Kidney (tissue), 14 donors: ENCODE data around the gene CXCL13. TPM values are rescaled to one million over a fixed set of nuclear protein-coding genes. Genes with fewer than 3 reads are reported as not detected.
"Not testable (repeated sequence)": the region's sequence is repeated elsewhere in the genome, so short reads cannot be mapped to it uniquely, and the experiment has no call there.

Experiments
- DNase-seq, 5 donors: peaks; one replicate each; pipeline ENCODE4 v3.0.0-alpha.2; 2013 to 2020
- FAIRE-seq: peaks from 2 replicates; lab custom pipeline; 2012; peaks lifted over from hg19 to GRCh38; lab: Jason Lieb, UNC
- H3K27ac ChIP-seq, 2 donors: one replicate each; pipeline ENCODE4 v1.7.0; 2013; ENCODE audit warnings: low read depth in 2 of 2, low read length in 2 of 2, inconsistent platforms in 1 of 2
- H3K27me3 ChIP-seq: one replicate; pipeline ENCODE4 v1.7.1; 2013; ENCODE audit warnings: low read length, inconsistent platforms; ENCODE audit not compliant: control insufficient read depth, insufficient read depth
- H3K36me3 ChIP-seq, 3 donors: one replicate each; pipeline versions ENCODE4 v1.7.0 to v1.7.1; 2013; ENCODE audit warnings: low read length in 3 of 3, control low read depth in 1 of 3, inconsistent platforms in 1 of 3; ENCODE audit not compliant: insufficient read depth in 3 of 3, control insufficient read depth in 2 of 3
- H3K4me1 ChIP-seq, 3 donors: one replicate each; pipeline versions ENCODE4 v1.7.0 to v1.7.1; 2013; ENCODE audit warnings: low read length in 3 of 3, inconsistent platforms in 1 of 3, low read depth in 1 of 3; ENCODE audit not compliant: control insufficient read depth in 2 of 3, insufficient read depth in 2 of 3
- H3K4me3 ChIP-seq, 3 donors: one replicate each; pipeline versions ENCODE4 v1.7.0 to v1.8.1; 2013; ENCODE audit warnings: low read length in 3 of 3, control low read depth in 1 of 3, inconsistent platforms in 1 of 3
- H3K9ac ChIP-seq, 3 donors: one replicate each; pipeline versions ENCODE4 v1.7.0 to v1.7.1; 2013; ENCODE audit warnings: low read length in 3 of 3, control low read depth in 1 of 3, inconsistent platforms in 1 of 3
- H3K9me3 ChIP-seq, 3 donors: one replicate each; pipeline versions ENCODE4 v1.7.0 to v1.7.1; 2013; ENCODE audit warnings: low read length in 3 of 3, control low read depth in 1 of 3, inconsistent platforms in 1 of 3; ENCODE audit not compliant: control insufficient read depth in 2 of 3, insufficient read depth in 1 of 3
- intact Hi-C: fragments of 100-400 bp; cut with DNase I; formaldehyde crosslinking; loops from one replicate; pipeline ENCODE4 v1.11.1; 2022
- polyA plus RNA-seq: library from polyadenylated mRNA; stranded (reverse); fragments of 350-450 nt; fragmentation: Illumina TruSeq; extraction: RNeasy Lipid Tissue Mini Kit (QIAGEN cat#74804); gene quantifications from one replicate; pipeline ENCODE4 v1.2.3, GENCODE V29; 2014; ENCODE audit warnings: low read depth, low replicate concordance; ENCODE audit not compliant: insufficient read depth
- total RNA-seq: library from RNA; stranded (reverse); fragmentation: NEBNext Ultra II Directional; extraction: Animal tissue kit (Norgen Biotek cat#: 25700); gene quantifications from one replicate; pipeline ENCODE4 v1.2.1, GENCODE V29; 2021
- TF ChIP-seq, protein P1 (sequence below): IDR thresholded peaks from 3 replicates; pipeline ENCODE4 v1.5.1; 2012; ENCODE audit warnings: mild to moderate bottlenecking, moderate library complexity, borderline replicate concordance; ENCODE audit not compliant: insufficient read depth; ENCODE audit errors: extremely low read depth
- donor health status: control.
- donor health status: control.
- donor health status: control.
- donor health status: control.
- donor health status: control.
- donor health status: DM: yes; HTN: yes; CAD: no.
- donor health status: Normal renal cell carcinoma (clear cell type).

Gene CXCL13
- total and polyA plus RNA-seq, 2 donors from 2014 or later: 6.5 TPM; not detected in 1

DNA sequence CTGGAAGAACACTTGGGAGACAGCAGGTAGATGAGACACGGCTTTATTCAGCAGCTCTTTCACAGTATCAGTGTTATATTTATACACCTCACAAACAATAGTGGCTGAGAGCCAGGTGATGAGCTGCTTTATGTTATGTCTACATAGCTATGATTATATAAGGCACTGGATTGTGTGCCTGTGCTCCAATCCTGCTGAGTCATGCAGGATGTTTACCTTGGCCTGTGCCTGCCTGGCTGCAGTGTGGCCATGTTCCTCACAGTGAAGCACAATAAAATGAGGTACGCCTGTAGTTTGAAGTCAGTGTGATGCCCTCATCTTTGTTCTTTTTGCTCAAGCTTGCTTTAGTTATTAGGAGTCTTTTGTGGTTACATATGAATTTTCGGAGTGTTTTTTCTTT lies 31.3 kb downstream of the CXCL13 start:
- DNase-seq: peak in 1 of 5 donors; percentile 8
- H3K36me3 ChIP-seq: no peaks in the 10 kb centered on the region
- H3K9ac ChIP-seq: no peak overlapping the region
- TF ChIP-seq, protein P1, sequence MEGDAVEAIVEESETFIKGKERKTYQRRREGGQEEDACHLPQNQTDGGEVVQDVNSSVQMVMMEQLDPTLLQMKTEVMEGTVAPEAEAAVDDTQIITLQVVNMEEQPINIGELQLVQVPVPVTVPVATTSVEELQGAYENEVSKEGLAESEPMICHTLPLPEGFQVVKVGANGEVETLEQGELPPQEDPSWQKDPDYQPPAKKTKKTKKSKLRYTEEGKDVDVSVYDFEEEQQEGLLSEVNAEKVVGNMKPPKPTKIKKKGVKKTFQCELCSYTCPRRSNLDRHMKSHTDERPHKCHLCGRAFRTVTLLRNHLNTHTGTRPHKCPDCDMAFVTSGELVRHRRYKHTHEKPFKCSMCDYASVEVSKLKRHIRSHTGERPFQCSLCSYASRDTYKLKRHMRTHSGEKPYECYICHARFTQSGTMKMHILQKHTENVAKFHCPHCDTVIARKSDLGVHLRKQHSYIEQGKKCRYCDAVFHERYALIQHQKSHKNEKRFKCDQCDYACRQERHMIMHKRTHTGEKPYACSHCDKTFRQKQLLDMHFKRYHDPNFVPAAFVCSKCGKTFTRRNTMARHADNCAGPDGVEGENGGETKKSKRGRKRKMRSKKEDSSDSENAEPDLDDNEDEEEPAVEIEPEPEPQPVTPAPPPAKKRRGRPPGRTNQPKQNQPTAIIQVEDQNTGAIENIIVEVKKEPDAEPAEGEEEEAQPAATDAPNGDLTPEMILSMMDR: no peak
- no peaks in the 10 kb centered on the region for H3K27me3 ChIP-seq
- intact Hi-C loops: no loop called here
- no peaks in the 10 kb centered on the region for H3K9me3 ChIP-seq
- H3K4me3 ChIP-seq: no peak overlapping the region
- no peak for FAIRE-seq
- H3K4me1 ChIP-seq: no peaks in the 10 kb centered on the region
- H3K27ac ChIP-seq: no peak overlapping the region

DNA sequence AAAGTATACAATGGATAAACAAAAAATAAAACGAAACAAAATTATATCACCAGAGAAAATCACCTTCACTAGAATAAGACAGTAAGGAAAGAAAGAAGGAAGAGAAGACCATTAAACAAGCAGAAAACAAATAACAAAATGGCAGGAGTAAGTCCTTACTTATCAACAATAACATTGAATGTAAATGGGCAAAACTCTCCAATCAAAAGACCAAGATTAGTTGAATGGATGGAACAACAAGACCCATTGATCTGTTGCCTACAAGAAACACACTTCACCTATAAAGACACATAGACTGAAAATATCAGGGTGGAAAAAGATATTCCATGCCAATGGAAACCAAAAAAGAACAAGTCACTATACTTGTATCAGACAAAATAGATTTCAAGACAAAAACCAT lies 38.4 kb downstream of the CXCL13 start:
- H3K27me3 ChIP-seq, intact Hi-C loops, H3K36me3 ChIP-seq, H3K4me3 ChIP-seq, H3K27ac ChIP-seq, H3K9ac ChIP-seq, FAIRE-seq, H3K9me3 ChIP-seq, DNase-seq, H3K4me1 ChIP-seq: not testable (repeated sequence)

DNA sequence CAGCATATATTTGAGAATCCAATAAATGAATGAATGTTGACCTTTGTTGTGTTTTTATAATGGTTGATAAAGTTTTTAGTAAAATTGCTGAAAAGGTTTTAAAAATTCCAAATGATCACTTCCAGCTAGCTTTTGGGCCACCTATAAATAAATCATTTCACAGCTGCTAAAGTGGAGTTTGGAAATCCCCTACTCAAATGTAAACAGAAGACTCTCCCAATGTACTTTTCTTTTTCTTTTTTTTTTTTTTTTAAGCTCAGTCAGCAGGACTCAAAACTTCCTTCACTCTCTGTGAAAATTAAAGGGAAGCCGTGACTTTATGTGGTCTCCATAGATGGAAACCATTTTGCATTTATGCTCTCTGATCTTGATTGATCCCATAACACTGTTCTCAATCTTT lies 45.2 kb downstream of the CXCL13 start:
- DNase-seq: no peak
- TF ChIP-seq, protein P1: no peak
- no peaks in the 10 kb centered on the region for H3K9me3 ChIP-seq
- no peak overlapping the region for H3K4me3 ChIP-seq
- no peak for FAIRE-seq
- H3K27me3 ChIP-seq: no peaks in the 10 kb centered on the region
- no peaks in the 10 kb centered on the region for H3K36me3 ChIP-seq
- H3K4me1 ChIP-seq: no peaks in the 10 kb centered on the region
- intact Hi-C loops: no loop called here
- H3K9ac ChIP-seq: no peak overlapping the region
- no peak overlapping the region for H3K27ac ChIP-seq

GRCh38 chr4:77651820-77652219 lies 46.2 kb downstream of the CXCL13 start:
- no peak overlapping the region for H3K4me3 ChIP-seq
- DNase-seq: no peak
- TF ChIP-seq, protein P1: no peak
- no peak for FAIRE-seq
- H3K27ac ChIP-seq: no peak overlapping the region
- H3K27me3 ChIP-seq: no peaks in the 10 kb centered on the region
- no peaks in the 10 kb centered on the region for H3K36me3 ChIP-seq
- no peaks in the 10 kb centered on the region for H3K9me3 ChIP-seq
- no peak overlapping the region for H3K9ac ChIP-seq
- H3K4me1 ChIP-seq: no peaks in the 10 kb centered on the region
- intact Hi-C loops: no loop called here
